ENCODE results near the gene FUT1.
"Not testable (repeated sequence)": the region's sequence is repeated elsewhere in the genome, so short reads cannot be mapped to it uniquely, and the experiment has no call there.

The FUT1 gene

GRCh38 chr19:48740164-48740972 is 12.1 kb downstream of the FUT1 start, which contains the start of gene RASIP1:
Gene RASIP1, minus strand, starts transcription at chr19:48740610. Its CDS starts 328 bp downstream, at chr19:48740282.
- DNase-seq, result no peak

- DNase-seq, result no peak
These were observed 12.9 kb downstream of the FUT1 start for GRCh38 chr19:48739404-48740163.

GRCh38 chr19:48738557-48739403 is 13.7 kb downstream of the FUT1 start:
- peak; percentile 93 for DNase-seq

- no peak for DNase-seq
These were observed 15.0 kb downstream of the FUT1 start for GRCh38 chr19:48737360-48737998.

GRCh38 chr19:48735031-48735615 is 17.3 kb downstream of the FUT1 start:
- DNase-seq, result no peak

GRCh38 chr19:48734625-48735024 is 17.8 kb downstream of the FUT1 start:
- no peak for DNase-seq

GRCh38 chr19:48731452-48731851 is 21.0 kb downstream of the FUT1 start:
- no peak for DNase-seq

- DNase-seq, result no peak
These were observed 23.4 kb downstream of the FUT1 start for GRCh38 chr19:48728911-48729664.

- peak; percentile 78 for DNase-seq
These were observed 25.9 kb downstream of the FUT1 start for GRCh38 chr19:48726556-48726955.

GRCh38 chr19:48724796-48725753 is 27.4 kb downstream of the FUT1 start:
- DNase-seq, result peak; percentile 73

GRCh38 chr19:48722196-48722708 is 30.2 kb downstream of the FUT1 start:
- no peak for DNase-seq

- peak; percentile 95 for DNase-seq
These were observed 31.7 kb downstream of the FUT1 start for GRCh38 chr19:48720613-48721296.

- no peak for DNase-seq
These were observed 32.2 kb downstream of the FUT1 start for GRCh38 chr19:48720251-48720612.

GRCh38 chr19:48719263-48720171 is 32.9 kb downstream of the FUT1 start, which contains the start of gene MAMSTR:
Gene MAMSTR, minus strand, starts transcription at chr19:48719725. Its CDS starts 694 bp downstream, at chr19:48719031.
- no peak for DNase-seq

GRCh38 chr19:48718711-48719231 is 33.7 kb downstream of the FUT1 start:
- DNase-seq, result no peak

- DNase-seq, result not testable (repeated sequence)
These were observed 34.3 kb downstream of the FUT1 start for GRCh38 chr19:48718106-48718505.

- DNase-seq, result no peak
These were observed 35.7 kb downstream of the FUT1 start for GRCh38 chr19:48716562-48717291.
